Brain microvascular endothelial cell (primary cell): Measurements from ENCODE around the gene UCP3.

Experiments
- DNase-seq: peaks from one replicate; pipeline ENCODE4 v3.0.0-alpha.2; 2020
- H3K27ac ChIP-seq: fragments of 250-450 bp; sonication (Bioruptor Pico); 2 replicates; pipeline ENCODE4 v1.5.1; 2020; ENCODE audit warnings: mild to moderate bottlenecking, moderate library complexity
- H3K27me3 ChIP-seq: fragments of 250-450 bp; sonication (Bioruptor Pico); replicated peaks from 2 replicates; pipeline ENCODE4 v1.5.1; 2020; ENCODE audit warnings: mild to moderate bottlenecking
- H3K36me3 ChIP-seq: fragments of 250-450 bp; sonication (Bioruptor Pico); replicated peaks from 2 replicates; pipeline ENCODE4 v1.5.1; 2020; ENCODE audit warnings: mild to moderate bottlenecking
- H3K4me3 ChIP-seq: 2 replicates; pipeline ENCODE4 v1.5.1; 2011; ENCODE audit warnings: low read depth, mild to moderate bottlenecking, control low read depth, low read length, moderate library complexity
- in situ Hi-C: cut with HindIII; loops from 2 replicates; pipeline ENCODE4 v1.10.0; 2017; ENCODE audit warnings: low sequenced_read_pairs, low pct_ligation_motif_present
- TF ChIP-seq, protein P1 (sequence below): IDR thresholded peaks from 2 replicates; pipeline ENCODE4 v1.5.1; 2011; ENCODE audit warnings: low read depth, mild to moderate bottlenecking, moderate library complexity, low read length, control low read depth, inconsistent platforms; ENCODE audit errors: missing control alignments

Gene UCP3

DNA sequence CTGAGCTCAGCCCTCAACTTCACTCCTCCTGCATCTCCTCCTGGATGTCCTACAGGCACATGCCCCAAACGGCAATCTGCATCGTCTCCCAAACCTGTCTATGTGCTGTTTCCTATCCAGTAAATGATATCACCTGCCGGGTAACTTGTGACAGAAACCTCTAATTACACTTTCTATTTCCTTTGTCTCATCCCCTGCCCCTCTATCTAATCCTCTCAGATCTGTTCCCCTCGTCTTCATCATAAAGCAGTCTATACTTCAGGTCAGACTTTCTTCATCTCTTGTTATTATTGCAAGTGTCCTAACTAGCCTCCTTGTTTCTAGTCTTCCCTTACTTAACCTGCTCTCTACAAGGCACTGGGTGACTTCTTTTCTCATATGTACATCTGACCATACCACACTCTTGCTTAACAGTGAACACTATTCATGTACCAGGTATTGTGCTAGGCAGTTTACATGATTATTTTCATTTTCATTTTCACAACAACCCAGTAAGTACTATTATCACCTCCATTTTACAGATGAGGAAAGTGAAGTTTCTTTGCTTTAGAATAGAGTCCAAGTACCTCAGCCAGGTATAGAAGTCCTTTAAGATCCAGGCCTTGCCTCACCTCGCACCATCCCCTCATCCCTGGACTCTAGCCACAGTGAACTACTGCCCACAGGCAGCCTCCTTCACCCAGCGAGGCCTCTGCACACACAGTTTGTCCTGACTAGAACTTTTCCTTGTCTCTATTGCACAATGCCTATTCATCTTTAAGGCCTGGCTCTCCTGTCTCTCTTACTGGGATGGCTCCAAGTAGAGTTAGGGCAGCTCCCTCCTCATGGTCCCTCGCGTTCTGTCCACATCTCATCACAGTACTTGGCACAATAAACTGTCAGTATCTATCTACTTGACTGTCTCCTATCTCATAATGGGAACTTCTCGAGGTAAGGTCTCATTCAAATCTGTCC is 22.1 kb upstream of the UCP3 start:
- no peak overlapping the region for H3K4me3 ChIP-seq
- H3K27ac ChIP-seq = no peak overlapping the region
- DNase-seq = no peak
- H3K36me3 ChIP-seq = peaks cover 11% of the 10 kb centered on the region
- no peaks in the 10 kb centered on the region for H3K27me3 ChIP-seq
- TF ChIP-seq, protein P1, sequence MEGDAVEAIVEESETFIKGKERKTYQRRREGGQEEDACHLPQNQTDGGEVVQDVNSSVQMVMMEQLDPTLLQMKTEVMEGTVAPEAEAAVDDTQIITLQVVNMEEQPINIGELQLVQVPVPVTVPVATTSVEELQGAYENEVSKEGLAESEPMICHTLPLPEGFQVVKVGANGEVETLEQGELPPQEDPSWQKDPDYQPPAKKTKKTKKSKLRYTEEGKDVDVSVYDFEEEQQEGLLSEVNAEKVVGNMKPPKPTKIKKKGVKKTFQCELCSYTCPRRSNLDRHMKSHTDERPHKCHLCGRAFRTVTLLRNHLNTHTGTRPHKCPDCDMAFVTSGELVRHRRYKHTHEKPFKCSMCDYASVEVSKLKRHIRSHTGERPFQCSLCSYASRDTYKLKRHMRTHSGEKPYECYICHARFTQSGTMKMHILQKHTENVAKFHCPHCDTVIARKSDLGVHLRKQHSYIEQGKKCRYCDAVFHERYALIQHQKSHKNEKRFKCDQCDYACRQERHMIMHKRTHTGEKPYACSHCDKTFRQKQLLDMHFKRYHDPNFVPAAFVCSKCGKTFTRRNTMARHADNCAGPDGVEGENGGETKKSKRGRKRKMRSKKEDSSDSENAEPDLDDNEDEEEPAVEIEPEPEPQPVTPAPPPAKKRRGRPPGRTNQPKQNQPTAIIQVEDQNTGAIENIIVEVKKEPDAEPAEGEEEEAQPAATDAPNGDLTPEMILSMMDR = no peak
- in situ Hi-C loops = no loop called here

DNA sequence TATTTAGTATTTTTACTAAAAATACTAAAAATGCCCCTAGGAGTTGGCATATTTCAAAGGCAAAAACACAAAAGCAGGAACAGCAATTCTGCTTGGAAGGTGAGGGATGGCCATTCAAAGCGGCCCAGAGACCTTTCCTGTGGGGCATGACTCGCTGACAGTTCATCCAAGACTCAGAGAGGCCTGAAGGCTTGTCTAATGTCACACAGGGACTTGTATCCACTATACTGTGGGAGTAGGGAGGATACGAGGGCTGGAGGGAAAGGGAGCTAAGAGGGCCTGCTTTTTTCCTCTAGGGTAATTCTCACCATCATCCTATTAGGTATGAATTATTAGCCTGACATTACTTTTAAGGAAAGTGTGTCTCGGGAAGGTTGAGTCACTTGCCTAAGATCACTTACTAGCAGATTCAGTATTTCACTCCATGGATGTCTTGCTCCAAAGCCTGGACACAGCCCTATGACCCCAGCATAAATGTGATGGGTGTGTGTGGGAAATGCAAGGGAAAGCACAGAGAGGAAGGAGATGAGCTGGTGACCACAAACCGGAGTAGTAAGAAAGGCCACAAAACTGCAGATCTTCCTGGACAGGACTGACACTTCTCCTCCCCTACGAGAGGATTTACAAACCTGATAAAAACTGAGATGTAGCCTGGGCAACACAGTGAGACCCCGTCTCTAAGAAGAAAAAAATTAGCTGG is 16.7 kb upstream of the UCP3 start:
- H3K27me3 ChIP-seq = no peaks in the 10 kb centered on the region
- H3K27ac ChIP-seq = peak overlapping the region; percentile 56
- TF ChIP-seq, protein P1 = no peak
- no peak overlapping the region for H3K4me3 ChIP-seq
- DNase-seq = peak; percentile 52
- in situ Hi-C loops = no loop called here
- H3K36me3 ChIP-seq = no peaks in the 10 kb centered on the region

DNA sequence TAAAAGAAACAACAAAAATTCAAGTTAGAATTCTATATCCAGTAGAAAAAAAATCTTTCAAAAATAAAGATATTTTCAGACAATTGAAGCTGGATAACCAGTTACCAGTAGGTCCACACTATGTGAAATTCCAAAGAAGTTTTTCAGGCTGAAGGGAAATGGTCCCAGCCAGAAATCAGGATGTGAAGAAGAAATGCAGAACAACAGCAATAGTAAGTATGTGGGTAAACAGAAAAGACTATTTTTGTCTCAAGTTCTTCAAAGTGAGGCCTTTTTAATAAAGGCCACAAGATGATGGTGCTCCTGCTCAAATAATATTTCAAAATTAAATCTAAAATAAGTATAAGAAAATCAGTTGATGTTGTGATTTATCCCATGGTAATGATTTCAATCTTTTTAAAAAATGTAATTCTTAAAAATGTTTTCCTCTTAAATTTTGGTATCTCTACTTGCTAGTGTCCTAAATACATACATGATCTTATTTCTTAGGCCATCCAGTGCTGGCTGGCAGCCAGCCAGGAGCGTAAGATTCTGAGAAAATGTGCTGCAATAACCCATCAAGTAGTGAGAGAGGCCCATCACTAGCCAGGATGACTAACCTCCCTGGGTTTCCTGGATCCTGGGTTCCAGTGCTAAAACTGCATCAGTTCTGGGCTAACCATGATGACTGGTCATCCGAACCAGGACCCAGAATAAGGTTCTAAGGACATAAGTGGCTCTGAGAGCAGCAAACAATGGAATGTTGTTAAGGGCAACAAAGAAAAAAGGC is 15.6 kb upstream of the UCP3 start:
- Histone ChIP-seq H3K27ac (peak overlapping the region; percentile 56), H3K36me3 (no peaks in the 10 kb centered on the region), H3K4me3 (no peak overlapping the region), H3K27me3 (no peaks in the 10 kb centered on the region)
- peak; percentile 89 for DNase-seq
- in situ Hi-C loops = no loop called here
- TF ChIP-seq, protein P1 = no peak

DNA sequence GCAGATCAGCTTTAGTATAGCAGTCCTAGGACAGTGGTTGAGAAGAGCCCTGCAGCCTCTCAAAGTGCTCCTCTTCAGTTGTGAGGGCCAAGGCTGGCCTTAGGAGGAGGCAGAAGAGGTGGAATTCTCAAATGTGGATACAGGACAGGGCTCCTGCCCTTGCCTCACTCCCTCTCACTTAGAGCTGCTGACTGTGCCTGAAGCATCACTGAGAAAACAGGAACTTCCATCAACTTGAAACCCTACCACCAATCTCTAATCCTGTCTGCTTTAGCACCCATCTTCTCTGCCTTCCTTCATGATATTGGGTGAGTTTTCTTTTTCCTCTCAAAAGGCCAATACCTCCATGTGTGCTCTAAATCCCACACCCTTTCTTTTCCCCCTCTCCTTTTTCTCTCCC is 14.4 kb upstream of the UCP3 start:
- Histone ChIP-seq H3K36me3 (no peaks in the 10 kb centered on the region), H3K27me3 (no peaks in the 10 kb centered on the region), H3K4me3 (no peak overlapping the region), H3K27ac (no peak overlapping the region)
- TF ChIP-seq, protein P1 = no peak
- no peak for DNase-seq
- in situ Hi-C loops = no loop called here

DNA sequence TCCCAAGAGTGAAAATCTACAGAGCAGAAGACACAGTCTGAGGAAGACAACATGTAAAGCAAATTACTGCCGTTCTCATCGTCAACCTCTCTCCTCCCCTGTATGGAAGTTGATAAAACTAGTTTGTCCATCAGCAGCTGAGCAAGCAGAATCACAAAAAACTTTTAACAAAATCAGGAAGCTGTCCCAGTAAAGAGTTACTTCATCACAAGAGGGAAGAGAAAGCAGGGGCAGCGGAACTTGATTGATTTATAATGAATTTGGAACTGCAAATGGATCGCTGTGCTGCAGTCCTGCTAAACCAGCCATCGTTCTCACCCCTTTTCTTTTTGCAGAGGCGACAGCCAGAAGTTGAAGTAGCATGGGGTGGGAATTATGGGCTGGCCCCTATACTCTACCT is 13.7 kb upstream of the UCP3 start:
- H3K36me3 ChIP-seq = no peaks in the 10 kb centered on the region
- no peak overlapping the region for H3K27ac ChIP-seq
- H3K4me3 ChIP-seq = no peak overlapping the region
- H3K27me3 ChIP-seq = no peaks in the 10 kb centered on the region
- in situ Hi-C loops = no loop called here
- TF ChIP-seq, protein P1 = no peak
- DNase-seq = no peak
